Pancreas (tissue), 10 donors: ENCODE measurements around the gene ICOS. TPM values are rescaled to one million over a fixed set of nuclear protein-coding genes. Genes with fewer than 3 reads are reported as not detected.

Source experiments
- ATAC-seq, 4 donors: fragments of 200-7000 bp; cut with Tn5 transposase; one replicate each; pipeline versions ENCODE4 v1.8.0 to v1.9.1; 2020; ENCODE audit warnings: mild to moderate bottlenecking in 4 of 4, moderate library complexity in 4 of 4
- DNase-seq, 6 donors: peaks; one replicate each; pipeline ENCODE4 v3.0.0-alpha.2; 2020
- FAIRE-seq: peaks from 2 replicates; lab custom pipeline; 2012; peaks lifted over from hg19 to GRCh38; lab: Jason Lieb, UNC
- H3K27ac ChIP-seq, 4 donors: fragments of 200-600 bp; sonication (generic); 1 replicate in 3 of 4; 2 replicates in 1 of 4; pipeline versions ENCODE4 v1.5.0 to v1.8.0; 2020
- H3K27me3 ChIP-seq, 4 donors: fragments of 200-600 bp; one replicate each; pipeline ENCODE4 v1.8.0; 2021
- H3K36me3 ChIP-seq, 3 donors: fragments of 200-600 bp; sonication (generic) in 1 of 3; one replicate each; pipeline versions ENCODE4 v1.5.0 to v1.8.0; 2020 to 2021
- H3K4me1 ChIP-seq, 3 donors: fragments of 200-600 bp; one replicate each; pipeline ENCODE4 v1.8.0; 2021
- H3K4me3 ChIP-seq, 4 donors: fragments of 200-600 bp; sonication (generic) in 2 of 4; one replicate each; pipeline versions ENCODE4 v1.5.0 to v1.8.0; 2020 to 2021
- H3K9me3 ChIP-seq, 4 donors: fragments of 200-600 bp; one replicate each; pipeline ENCODE4 v1.8.0; 2021
- WGBS, 2 donors: extraction: QIAGEN DNeasy Blood & Tissue Kit; methylation state at CpG; one replicate each; pipeline ENCODE4 v1.1.7; 2013; 5-methylcytosine and 5-hydroxymethylcytosine counted together
- intact Hi-C, 3 donors: fragments of 100-400 bp; cut with DNase I; formaldehyde crosslinking; loops; one replicate each; pipeline versions ENCODE4 v1.11.1 to v1.14.2; 2022
- polyA plus RNA-seq, 2 donors: library from polyadenylated mRNA; stranded (reverse); fragments of 200-250 nt; gene quantifications; one replicate each; pipeline ENCODE4 v1.2.3, GENCODE V29; 2013
- total RNA-seq, 6 donors: library from RNA; stranded (reverse); fragmentation: NEBNext Ultra II Directional in 4 of 6; extraction: Animal tissue kit (Norgen Biotek cat#: 25700) in 4 of 6; gene quantifications; one replicate each; pipeline versions ENCODE4 v1.2.1 to v1.2.4, GENCODE V29; 2021 to 2023
- TF ChIP-seq, protein P1 (sequence below), 4 donors: fragments of 200-600 bp; sonication (generic) in 3 of 4; IDR thresholded peaks; one replicate each; pipeline versions ENCODE4 v1.5.0 to v1.8.0; 2021; ENCODE audit warnings: antibody characterized with exemption in 4 of 4
- donor health status: healthy with polysubstance abuse.
- donor health status: DM: no; HTN: no; CAD: no; lungs with moderate emphysema.
- donor health status: DM: no; HTN: no; CAD: no.
- donor health status: control.
- donor health status: control.
- donor health status: Bipolar disorder and iron deficiency.
- donor health status: DM: yes; HTN: yes; CAD: no.
- donor health status: DM: no; HTN: no; CAD: no.
- donor health status: DM: no; HTN: no; CAD: no.
- donor health status: DM: yes; HTN: yes; CAD: no.

The ICOS gene
- total and polyA plus RNA-seq, 8 donors: 0.06 to 0.25 (median 0.14) TPM; not detected in 5

DNA sequence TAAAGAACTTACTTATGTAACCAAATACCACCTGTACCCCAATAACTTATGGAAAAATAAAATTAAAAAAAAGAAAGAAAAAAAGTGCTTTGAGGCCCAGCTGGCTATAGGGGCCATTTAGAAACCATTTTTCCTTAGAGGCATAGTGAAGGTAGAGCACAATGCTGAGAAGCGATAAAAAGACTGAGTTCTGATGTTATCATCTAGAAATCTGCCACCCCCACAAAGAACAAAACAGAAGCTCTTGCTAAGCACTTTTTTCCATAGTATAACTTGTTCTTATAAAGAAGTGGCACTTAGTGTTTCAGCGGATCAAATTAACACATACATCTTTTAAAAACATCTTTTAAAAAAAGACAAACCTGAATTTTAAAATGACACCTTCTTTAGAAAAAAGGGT is 51.4 kb downstream of the ICOS start:
- H3K36me3 ChIP-seq: no peaks in the 10 kb centered on the region
- H3K4me3 ChIP-seq: no peak overlapping the region
- no peaks in the 10 kb centered on the region for H3K4me1 ChIP-seq
- intact Hi-C loops: no loop called here
- DNase-seq (no peak), FAIRE-seq (no peak), ATAC-seq (no peak)
- H3K9me3 ChIP-seq: no peaks in the 10 kb centered on the region
- TF ChIP-seq, protein P1, sequence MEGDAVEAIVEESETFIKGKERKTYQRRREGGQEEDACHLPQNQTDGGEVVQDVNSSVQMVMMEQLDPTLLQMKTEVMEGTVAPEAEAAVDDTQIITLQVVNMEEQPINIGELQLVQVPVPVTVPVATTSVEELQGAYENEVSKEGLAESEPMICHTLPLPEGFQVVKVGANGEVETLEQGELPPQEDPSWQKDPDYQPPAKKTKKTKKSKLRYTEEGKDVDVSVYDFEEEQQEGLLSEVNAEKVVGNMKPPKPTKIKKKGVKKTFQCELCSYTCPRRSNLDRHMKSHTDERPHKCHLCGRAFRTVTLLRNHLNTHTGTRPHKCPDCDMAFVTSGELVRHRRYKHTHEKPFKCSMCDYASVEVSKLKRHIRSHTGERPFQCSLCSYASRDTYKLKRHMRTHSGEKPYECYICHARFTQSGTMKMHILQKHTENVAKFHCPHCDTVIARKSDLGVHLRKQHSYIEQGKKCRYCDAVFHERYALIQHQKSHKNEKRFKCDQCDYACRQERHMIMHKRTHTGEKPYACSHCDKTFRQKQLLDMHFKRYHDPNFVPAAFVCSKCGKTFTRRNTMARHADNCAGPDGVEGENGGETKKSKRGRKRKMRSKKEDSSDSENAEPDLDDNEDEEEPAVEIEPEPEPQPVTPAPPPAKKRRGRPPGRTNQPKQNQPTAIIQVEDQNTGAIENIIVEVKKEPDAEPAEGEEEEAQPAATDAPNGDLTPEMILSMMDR (IDR thresholded peaks at IDR 0.05): no peak
- H3K27me3 ChIP-seq: no peaks in the 10 kb centered on the region
- 90 to 96% methylated on average over 2 of the region's 2 CpGs for WGBS, 2 donors
- H3K27ac ChIP-seq: no peak overlapping the region

DNA sequence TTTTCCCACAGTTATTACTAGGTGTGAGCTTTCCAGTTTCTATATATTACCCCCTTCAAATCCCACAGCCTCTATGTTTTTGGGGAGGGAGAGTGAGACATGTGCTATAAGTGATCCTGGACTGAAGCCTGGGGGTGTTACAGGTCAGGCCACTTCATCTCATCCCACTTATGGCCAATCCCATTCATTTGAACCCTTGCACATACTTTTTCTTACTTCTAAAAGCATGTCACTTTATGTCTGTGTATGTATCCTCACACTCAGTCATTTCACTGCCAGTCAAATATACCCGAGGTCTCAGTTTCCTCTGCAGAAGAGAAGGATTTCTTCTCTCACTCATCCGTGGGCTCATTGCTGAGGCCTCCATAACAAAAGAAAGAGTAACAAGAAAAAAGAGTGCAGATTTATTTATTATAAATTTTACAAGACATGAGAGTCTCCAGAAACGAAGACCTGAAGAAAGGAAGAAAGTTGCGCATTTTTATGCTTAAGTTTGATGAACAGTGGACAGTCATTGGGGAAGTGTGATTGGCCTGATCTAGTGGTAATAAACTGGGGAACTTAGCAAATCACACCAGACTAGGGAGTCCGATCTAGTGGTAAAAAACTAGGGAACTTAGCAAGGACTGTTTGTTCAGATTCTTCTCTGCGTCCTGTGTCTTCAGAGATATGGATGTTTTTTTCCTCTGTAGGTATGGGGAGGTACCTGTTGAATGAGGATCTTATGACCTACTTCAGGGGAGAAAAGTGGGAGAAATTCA is 52.1 kb downstream of the ICOS start:
- no peaks in the 10 kb centered on the region for H3K27me3 ChIP-seq
- intact Hi-C loops: no loop called here
- FAIRE-seq (no peak), DNase-seq (no peak), ATAC-seq (peak in 1 of 4 donors; percentile 42)
- H3K27ac ChIP-seq: no peak overlapping the region
- no peaks in the 10 kb centered on the region for H3K4me1 ChIP-seq
- TF ChIP-seq, protein P1 (IDR thresholded peaks at IDR 0.05): no peak
- H3K4me3 ChIP-seq: no peak overlapping the region
- H3K9me3 ChIP-seq: no peaks in the 10 kb centered on the region
- no peaks in the 10 kb centered on the region for H3K36me3 ChIP-seq
- WGBS, 2 donors: 79 to 80% methylated on average over 6 of the region's 6 CpGs

DNA sequence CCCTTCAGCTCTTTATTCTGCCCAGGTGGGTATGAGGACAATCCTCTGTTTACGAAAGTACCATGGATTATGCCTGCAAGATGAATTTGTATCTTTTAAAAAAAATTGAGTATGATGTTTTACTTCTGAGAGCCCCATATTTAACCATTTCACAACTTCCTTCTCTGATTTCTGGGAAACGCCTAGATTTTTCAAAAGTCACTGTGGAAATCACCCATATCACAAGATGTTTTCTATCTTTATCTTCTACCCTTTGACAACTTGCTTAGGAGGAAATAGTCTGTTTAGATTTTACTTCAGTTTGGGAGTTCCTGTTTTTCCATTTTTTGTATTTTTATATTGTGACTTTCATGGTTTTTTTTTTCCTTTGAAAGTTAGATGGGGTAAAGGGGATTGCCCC is 53.0 kb downstream of the ICOS start:
- H3K27me3 ChIP-seq: no peaks in the 10 kb centered on the region
- H3K36me3 ChIP-seq: no peaks in the 10 kb centered on the region
- no peak for FAIRE-seq
- H3K4me3 ChIP-seq: no peak overlapping the region
- DNase-seq: no peak
- no peak for ATAC-seq
- WGBS, 2 donors: 84 to 91% methylated on average over 2 of the region's 2 CpGs
- TF ChIP-seq, protein P1 (IDR thresholded peaks at IDR 0.05): no peak
- H3K9me3 ChIP-seq: no peaks in the 10 kb centered on the region
- no peak overlapping the region for H3K27ac ChIP-seq
- H3K4me1 ChIP-seq: no peaks in the 10 kb centered on the region
- intact Hi-C loops: no loop called here

DNA sequence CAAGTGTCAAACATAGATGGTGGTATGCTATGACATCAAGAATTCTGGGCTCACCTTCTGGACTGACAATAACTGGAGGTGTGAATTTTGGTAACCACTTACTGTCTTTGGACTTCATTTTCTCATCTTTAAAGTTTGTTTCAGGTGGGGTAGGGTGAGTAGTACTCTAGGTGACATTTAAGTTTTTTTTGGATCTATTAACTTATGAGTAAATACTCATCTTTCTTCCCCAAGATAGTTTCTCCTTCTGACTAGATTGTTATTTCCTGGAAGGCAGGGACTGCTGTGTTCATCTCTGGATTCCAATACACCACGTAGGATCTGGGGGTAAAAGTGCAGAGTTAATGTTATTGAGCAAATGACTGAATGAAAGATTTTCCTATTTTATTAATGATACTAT is 55.9 kb downstream of the ICOS start:
- ATAC-seq (no peak), FAIRE-seq (no peak), DNase-seq (no peak)
- Histone ChIP-seq H3K9me3 (no peaks in the 10 kb centered on the region), H3K4me3 (no peak overlapping the region), H3K27ac (no peak overlapping the region), H3K36me3 (no peaks in the 10 kb centered on the region), H3K4me1 (no peaks in the 10 kb centered on the region), H3K27me3 (no peaks in the 10 kb centered on the region)
- 60 to 63% methylated on average over 1 of the region's 1 CpG for WGBS, 2 donors
- TF ChIP-seq, protein P1 (IDR thresholded peaks at IDR 0.05): no peak
- intact Hi-C loops: no loop called here

DNA sequence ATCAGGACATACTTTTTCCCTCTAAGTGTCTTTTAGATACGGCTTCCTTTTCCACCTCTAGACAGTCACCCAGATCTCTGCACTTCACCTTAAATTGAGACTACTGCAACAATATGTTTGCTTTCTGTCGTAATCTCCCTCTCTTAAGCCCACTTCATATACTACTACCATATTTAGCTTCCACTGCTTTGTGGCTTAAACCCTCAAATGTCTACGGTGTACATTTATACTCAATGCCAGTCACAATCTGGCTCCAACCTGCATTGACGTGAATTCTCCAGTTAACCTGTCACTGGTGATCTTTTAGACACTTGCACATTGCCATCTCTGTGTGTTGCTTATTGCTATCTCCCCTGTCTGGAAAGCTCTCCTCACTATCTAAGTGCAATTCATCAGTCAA is 56.4 kb downstream of the ICOS start:
- TF ChIP-seq, protein P1 (IDR thresholded peaks at IDR 0.05): no peak
- Histone ChIP-seq H3K9me3 (no peaks in the 10 kb centered on the region), H3K27me3 (no peaks in the 10 kb centered on the region), H3K4me3 (no peak overlapping the region), H3K4me1 (no peaks in the 10 kb centered on the region), H3K36me3 (no peaks in the 10 kb centered on the region), H3K27ac (no peak overlapping the region)
- intact Hi-C loops: no loop called here
- WGBS, 2 donors: 81 to 85% methylated on average over 4 of the region's 4 CpGs
- FAIRE-seq: no peak
- no peak for ATAC-seq
- no peak for DNase-seq
